Lower leg skin (tissue), 4 donors: ENCODE measurements around the gene SLC27A3. TPM values are rescaled to one million over a fixed set of nuclear protein-coding genes. Genes with fewer than 3 reads are reported as not detected.

ENCODE experiments used
- DNase-seq, 2 donors: peaks; one replicate each; pipeline ENCODE4 v3.0.0-alpha.2; 2019; ENCODE audit warnings: low spot score in 2 of 2
- H3K4me3 ChIP-seq: fragments of 200-600 bp; sonication (generic); 2 replicates; pipeline ENCODE4 v1.5.1; 2017; ENCODE audit warnings: mild to moderate bottlenecking, low read depth; ENCODE audit not compliant: poor library complexity, severe bottlenecking
- POLR2A ChIP-seq, 2 donors: fragments of 450-650 bp; IDR thresholded peaks; one replicate each; pipeline ENCODE4 v1.6.1; 2016 to 2017; ENCODE audit warnings: antibody characterized with exemption in 2 of 2, mild to moderate bottlenecking in 1 of 2, moderate library complexity in 1 of 2
- WGBS, 2 donors: methylation state at CpG; one replicate each; pipeline ENCODE4 v1.1.5; 2018; 5-methylcytosine and 5-hydroxymethylcytosine counted together
- intact Hi-C: fragments of 100-400 bp; cut with DNase I; formaldehyde crosslinking; loops from one replicate; pipeline ENCODE4 v1.15.0; 2023; ENCODE audit warnings: low total_unique reads
- total RNA-seq, 4 donors: library from RNA; depleted of rRNA; stranded (reverse); fragments of >200 nt; gene quantifications; one replicate each; pipeline ENCODE4 v1.1.0, GENCODE V29; 2016
- TF ChIP-seq, protein P1 (sequence below), 3 donors: fragments of 450-650 bp; IDR thresholded peaks; one replicate each; pipeline ENCODE4 v1.5.1; 2016; ENCODE audit warnings: antibody characterized with exemption in 3 of 3, mild to moderate bottlenecking in 3 of 3, moderate library complexity in 2 of 3

Gene SLC27A3, protein sequence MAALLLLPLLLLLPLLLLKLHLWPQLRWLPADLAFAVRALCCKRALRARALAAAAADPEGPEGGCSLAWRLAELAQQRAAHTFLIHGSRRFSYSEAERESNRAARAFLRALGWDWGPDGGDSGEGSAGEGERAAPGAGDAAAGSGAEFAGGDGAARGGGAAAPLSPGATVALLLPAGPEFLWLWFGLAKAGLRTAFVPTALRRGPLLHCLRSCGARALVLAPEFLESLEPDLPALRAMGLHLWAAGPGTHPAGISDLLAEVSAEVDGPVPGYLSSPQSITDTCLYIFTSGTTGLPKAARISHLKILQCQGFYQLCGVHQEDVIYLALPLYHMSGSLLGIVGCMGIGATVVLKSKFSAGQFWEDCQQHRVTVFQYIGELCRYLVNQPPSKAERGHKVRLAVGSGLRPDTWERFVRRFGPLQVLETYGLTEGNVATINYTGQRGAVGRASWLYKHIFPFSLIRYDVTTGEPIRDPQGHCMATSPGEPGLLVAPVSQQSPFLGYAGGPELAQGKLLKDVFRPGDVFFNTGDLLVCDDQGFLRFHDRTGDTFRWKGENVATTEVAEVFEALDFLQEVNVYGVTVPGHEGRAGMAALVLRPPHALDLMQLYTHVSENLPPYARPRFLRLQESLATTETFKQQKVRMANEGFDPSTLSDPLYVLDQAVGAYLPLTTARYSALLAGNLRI
- 10 to 100 TPM; 21.6 to 70.3 (median 45.3) TPM for total RNA-seq

DNA sequence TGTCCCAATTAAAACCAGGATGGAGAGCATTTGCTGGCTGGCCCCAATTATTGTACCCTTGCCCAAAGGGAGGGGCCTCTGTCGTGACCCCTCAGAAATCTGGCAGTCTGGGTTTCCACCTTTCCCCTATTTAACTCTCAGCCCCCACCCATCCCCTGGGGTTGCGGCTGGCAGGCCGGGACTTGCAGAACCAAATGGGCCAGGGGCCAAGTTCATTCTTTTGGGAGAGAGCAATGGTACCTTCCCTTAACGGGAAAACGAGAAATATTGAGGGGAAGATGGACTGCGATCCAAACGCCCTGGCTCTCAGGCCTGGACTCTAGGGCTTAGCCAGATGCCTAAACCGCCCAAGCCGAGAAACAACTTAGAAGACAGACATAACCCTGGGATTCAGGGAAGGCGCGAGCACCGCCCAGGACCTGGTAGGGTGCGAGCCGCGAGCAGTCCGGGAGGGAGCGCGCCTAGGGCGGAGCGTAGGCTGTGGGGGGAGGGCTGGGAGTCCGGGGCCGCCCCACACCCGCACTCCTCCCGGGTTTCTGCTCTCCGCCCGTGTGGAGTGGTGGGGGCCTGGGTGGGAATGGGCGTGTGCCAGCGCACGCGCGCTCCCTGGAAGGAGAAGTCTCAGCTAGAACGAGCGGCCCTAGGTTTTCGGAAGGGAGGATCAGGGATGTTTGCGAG lies at the start of gene SLC27A3:
TSS of gene SLC27A3 (plus strand) at position 628 of the 678 bp plus-strand sequence. CDS start 91 bp downstream, outside the sequence.
- H3K4me3 ChIP-seq: peak within 1 kb of the TSS; percentile 50
- 4 to 10% methylated on average over 11 to 12 of the region's 35 CpGs for WGBS, 2 donors
- peak; percentile 76 to 93 for DNase-seq
- TF ChIP-seq, protein P1, sequence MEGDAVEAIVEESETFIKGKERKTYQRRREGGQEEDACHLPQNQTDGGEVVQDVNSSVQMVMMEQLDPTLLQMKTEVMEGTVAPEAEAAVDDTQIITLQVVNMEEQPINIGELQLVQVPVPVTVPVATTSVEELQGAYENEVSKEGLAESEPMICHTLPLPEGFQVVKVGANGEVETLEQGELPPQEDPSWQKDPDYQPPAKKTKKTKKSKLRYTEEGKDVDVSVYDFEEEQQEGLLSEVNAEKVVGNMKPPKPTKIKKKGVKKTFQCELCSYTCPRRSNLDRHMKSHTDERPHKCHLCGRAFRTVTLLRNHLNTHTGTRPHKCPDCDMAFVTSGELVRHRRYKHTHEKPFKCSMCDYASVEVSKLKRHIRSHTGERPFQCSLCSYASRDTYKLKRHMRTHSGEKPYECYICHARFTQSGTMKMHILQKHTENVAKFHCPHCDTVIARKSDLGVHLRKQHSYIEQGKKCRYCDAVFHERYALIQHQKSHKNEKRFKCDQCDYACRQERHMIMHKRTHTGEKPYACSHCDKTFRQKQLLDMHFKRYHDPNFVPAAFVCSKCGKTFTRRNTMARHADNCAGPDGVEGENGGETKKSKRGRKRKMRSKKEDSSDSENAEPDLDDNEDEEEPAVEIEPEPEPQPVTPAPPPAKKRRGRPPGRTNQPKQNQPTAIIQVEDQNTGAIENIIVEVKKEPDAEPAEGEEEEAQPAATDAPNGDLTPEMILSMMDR (IDR thresholded peaks at IDR 0.05): no peak
- TF ChIP-seq POLR2A (IDR thresholded peaks at IDR 0.05): no peak
- intact Hi-C loops: no loop called here

DNA sequence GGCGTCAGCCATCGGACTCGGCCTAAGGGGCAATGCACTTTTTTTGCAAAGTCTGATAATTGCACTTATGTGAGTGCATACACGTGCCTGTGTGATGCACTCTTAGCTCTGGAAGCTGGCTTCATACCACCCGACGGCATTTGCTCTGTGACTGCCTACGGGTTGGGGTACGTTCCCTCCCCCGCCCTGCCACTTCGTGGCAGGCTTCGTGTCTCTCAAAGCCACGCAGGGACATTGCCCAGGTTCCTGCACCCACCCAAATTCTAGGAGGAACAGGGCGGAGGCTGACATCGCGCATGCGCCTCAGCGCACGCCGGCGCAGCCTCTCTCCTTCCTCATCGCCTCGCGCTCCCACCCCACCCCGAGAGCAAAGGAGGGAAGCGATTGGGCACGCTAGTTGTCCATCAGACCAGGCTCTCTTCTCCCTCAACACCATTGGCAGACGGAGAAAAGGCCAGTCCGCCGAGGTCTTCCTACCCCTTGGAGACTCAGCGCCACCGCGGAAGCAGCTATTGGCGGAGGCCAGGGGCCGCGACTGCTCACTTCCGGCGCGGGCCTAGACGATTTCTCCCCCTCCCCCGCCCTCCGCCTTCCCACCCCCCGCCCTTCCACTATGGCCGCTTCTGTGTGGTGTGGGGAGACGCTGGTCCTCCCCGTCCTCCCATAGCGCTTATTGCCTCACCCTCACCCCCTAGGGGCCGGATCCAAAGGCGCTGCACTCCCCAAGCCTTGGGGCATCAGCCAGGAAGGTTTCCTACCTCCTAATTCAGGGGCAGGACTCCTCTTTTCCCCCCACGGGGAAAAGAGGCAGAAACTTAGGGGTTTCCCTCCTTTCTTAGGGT lies 47.5 kb upstream of the SLC27A3 start, which contains the start of gene INTS3:
TSS of gene INTS3 (plus strand) at position 588 of the 842 bp plus-strand sequence. CDS start 585 bp downstream, outside the sequence.
- DNase-seq: peak; percentile 100
- peak within 1 kb of the TSS; percentile 71 for H3K4me3 ChIP-seq
- TF ChIP-seq, protein P1 (IDR thresholded peaks at IDR 0.05): no peak
- TF ChIP-seq POLR2A (IDR thresholded peaks at IDR 0.05): no peak
- 0 to 1% methylated on average over 31 to 40 of the region's 49 CpGs for WGBS, 2 donors
- intact Hi-C loops: no loop called here

DNA sequence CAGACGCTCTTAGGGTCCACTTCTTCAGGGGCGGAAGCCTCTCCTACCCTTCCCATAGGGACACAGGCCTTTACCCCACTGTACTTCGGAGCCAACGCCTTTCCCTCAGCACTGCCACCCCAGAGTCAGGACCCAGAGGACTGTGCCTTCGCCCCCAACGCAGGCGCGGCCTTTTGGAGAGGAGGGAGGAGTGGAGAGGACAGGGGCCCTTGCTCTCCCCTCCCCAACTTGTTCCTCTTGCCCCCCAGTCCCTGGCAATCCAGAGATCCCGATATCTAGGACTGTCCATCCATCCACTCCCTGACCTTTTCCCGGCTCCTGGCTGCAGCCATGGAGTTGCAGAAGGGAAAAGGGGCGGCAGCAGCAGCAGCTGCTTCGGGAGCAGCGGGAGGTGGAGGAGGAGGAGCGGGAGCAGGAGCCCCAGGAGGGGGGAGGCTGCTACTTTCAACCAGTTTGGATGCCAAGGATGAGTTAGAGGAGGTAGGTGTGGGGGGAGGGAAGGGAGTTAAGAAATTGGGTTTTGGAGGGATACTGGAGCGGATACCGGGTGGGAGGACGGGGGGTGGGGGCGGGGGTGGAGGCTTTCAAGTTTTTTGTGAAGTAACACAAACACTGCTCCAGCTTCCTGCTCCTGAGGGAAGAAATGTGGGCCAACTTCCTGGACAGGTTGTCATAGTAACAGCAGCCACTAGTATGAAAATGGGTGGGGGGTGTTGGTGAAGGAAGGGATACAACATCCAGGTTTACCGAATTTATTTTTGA lies 46.7 kb upstream of the SLC27A3 start:
- intact Hi-C loops: no loop called here
- H3K4me3 ChIP-seq: peak overlapping the region; percentile 71
- DNase-seq: peak in 1 of 2 donors; percentile 33
- WGBS, 2 donors: 1% methylated on average over 19 of the region's 19 CpGs
- TF ChIP-seq POLR2A (IDR thresholded peaks at IDR 0.05): no peak
- TF ChIP-seq, protein P1 (IDR thresholded peaks at IDR 0.05): no peak

DNA sequence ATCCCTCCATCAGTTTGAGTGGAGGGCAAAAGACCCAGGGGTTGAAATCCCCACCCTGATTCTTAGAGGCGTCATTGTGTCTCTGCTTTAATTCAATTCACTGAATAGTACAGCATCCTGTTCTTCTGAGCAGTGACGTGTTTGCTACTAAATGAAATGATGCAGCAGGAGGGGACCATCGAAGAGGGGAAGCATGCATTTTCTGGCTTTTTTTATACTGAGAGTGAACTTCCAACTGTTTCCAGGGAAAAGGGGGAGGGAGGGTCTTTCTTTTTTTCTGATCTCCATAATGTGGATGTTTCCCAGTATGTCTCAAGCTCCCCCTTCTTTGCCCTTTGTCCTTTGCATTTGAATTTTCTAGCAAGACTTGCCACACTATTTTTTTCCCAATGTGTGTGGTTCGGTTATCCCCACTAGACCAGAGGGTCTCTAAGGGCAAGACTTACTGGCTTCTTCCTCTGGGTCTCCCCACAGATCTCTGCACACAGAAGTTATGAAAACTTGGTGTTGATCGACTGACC lies 44.7 kb upstream of the SLC27A3 start:
- no peak overlapping the region for H3K4me3 ChIP-seq
- 58 to 67% methylated on average over 5 of the region's 5 CpGs for WGBS, 2 donors
- no peak for DNase-seq
- TF ChIP-seq, protein P1 (IDR thresholded peaks at IDR 0.05): no peak
- no peak for TF ChIP-seq POLR2A (IDR thresholded peaks at IDR 0.05)
- intact Hi-C loops: no loop called here
